Common myeloid progenitor, CD34-positive (primary cell): ENCODE results near the gene EPB41L4A.

Source experiments
- CTCF ChIA-PET: fragments of 350-600 bp; sonication (Branson Sonifier 250); formaldehyde crosslinking; loops from one replicate; lab custom pipeline; 2021; ENCODE audit warnings: antibody characterized with exemption; lab: Charles Lee
- POLR2A ChIA-PET: fragments of 350-600 bp; sonication (Branson Sonifier 250); formaldehyde crosslinking; loops from one replicate; lab custom pipeline; 2021; ENCODE audit warnings: antibody characterized with exemption; lab: Charles Lee
- DNase-seq, 3 donors: peaks; one replicate each; pipeline versions ENCODE4 v3.0.0 to v3.0.0-alpha.2; 2013
- H3K27ac ChIP-seq, 2 experiments: 1 replicate in 1 of 2; 2 replicates in 1 of 2; pipeline ENCODE4 v1.7.0; 2013; ENCODE audit warnings: inconsistent platforms in 2 of 2, low read length in 2 of 2, mild to moderate bottlenecking in 2 of 2, low read depth in 1 of 2, moderate library complexity in 1 of 2; ENCODE audit not compliant: severe bottlenecking in 2 of 2, insufficient read depth in 1 of 2, poor library complexity in 1 of 2
- H3K27me3 ChIP-seq, 5 experiments: replicated peaks in 2 of 5; 1 replicate in 3 of 5; 2 replicates in 2 of 5; pipeline versions ENCODE4 v1.6.1 to v1.7.0; 2013; ENCODE audit warnings: low read length in 4 of 5, mild to moderate bottlenecking in 2 of 5, moderate library complexity in 2 of 5, inconsistent platforms in 1 of 5; ENCODE audit not compliant: insufficient read depth in 5 of 5, control insufficient read depth in 4 of 5
- H3K36me3 ChIP-seq, 4 experiments: 1 replicate in 2 of 4; 2 replicates in 2 of 4; pipeline versions ENCODE4 v1.6.1 to v1.7.0; 2013; ENCODE audit warnings: low read length in 3 of 4, control low read depth in 1 of 4, mild to moderate bottlenecking in 1 of 4; ENCODE audit not compliant: control insufficient read depth in 4 of 4, insufficient read depth in 4 of 4
- H3K4me1 ChIP-seq, 4 experiments: 1 replicate in 3 of 4; 2 replicates in 1 of 4; pipeline versions ENCODE4 v1.6.1 to v1.7.1; 2013; ENCODE audit warnings: low read length in 3 of 4, mild to moderate bottlenecking in 3 of 4, control low read depth in 1 of 4, inconsistent platforms in 1 of 4, moderate library complexity in 1 of 4; ENCODE audit not compliant: control insufficient read depth in 4 of 4, insufficient read depth in 4 of 4; ENCODE audit errors: control extremely low read depth in 1 of 4
- H3K4me3 ChIP-seq, 7 experiments: 1 replicate in 4 of 7; 2 replicates in 3 of 7; pipeline versions ENCODE4 v1.5.1 to v1.7.0; 2013; ENCODE audit warnings: mild to moderate bottlenecking in 7 of 7, low read length in 6 of 7, moderate library complexity in 6 of 7, inconsistent platforms in 2 of 7, low read depth in 2 of 7, control low read depth in 1 of 7; ENCODE audit not compliant: insufficient read depth in 4 of 7, control insufficient read depth in 1 of 7; ENCODE audit errors: extremely low read depth in 1 of 7
- H3K9me3 ChIP-seq, 5 experiments: 1 replicate in 4 of 5; 2 replicates in 1 of 5; pipeline versions ENCODE4 v1.6.1 to v1.7.1; 2013; ENCODE audit warnings: low read length in 4 of 5, mild to moderate bottlenecking in 2 of 5, inconsistent platforms in 1 of 5, low read depth in 1 of 5, moderate library complexity in 1 of 5; ENCODE audit not compliant: control insufficient read depth in 4 of 5, insufficient read depth in 2 of 5; ENCODE audit errors: control extremely low read depth in 1 of 5
- WGBS: methylation state at CpG from one replicate; pipeline ENCODE4 v1.1.5; 2013; ENCODE audit not compliant: insufficient coverage; 5-methylcytosine and 5-hydroxymethylcytosine counted together

EPB41L4A gene

GRCh38 chr5:112304743-112305142 lies 114.3 kb downstream of the EPB41L4A start:
- Histone ChIP-seq H3K27ac (no peak overlapping the region), H3K9me3 (no peaks in the 10 kb centered on the region), H3K4me1 (no peaks in the 10 kb centered on the region), H3K4me3 (no peak overlapping the region), H3K36me3 (no peaks in the 10 kb centered on the region), H3K27me3 (peaks cover 0 to 3% (median 0%) of the 10 kb centered on the region in 5 experiments)
- ChIA-PET POLR2A (no interaction called here), CTCF (no interaction called here)
- WGBS, result 100% methylated on average over 1 of the region's 2 CpGs
- DNase-seq, result no peak

- WGBS, result 99% methylated on average over 4 of the region's 4 CpGs
- no peaks in the 10 kb centered on the region for H3K9me3 ChIP-seq
- H3K27me3 ChIP-seq, result peaks cover 0 to 3% (median 0%) of the 10 kb centered on the region in 5 experiments
- no peaks in the 10 kb centered on the region for H3K4me1 ChIP-seq
- H3K4me3 ChIP-seq, result no peak overlapping the region
- DNase-seq, result no peak
- CTCF ChIA-PET, result no interaction called here
- POLR2A ChIA-PET, result no interaction called here
- no peaks in the 10 kb centered on the region for H3K36me3 ChIP-seq
- no peak overlapping the region for H3K27ac ChIP-seq
Observed at GRCh38 chr5:112303685-112304084, 115.4 kb downstream of the EPB41L4A start.

- Histone ChIP-seq H3K4me3 (no peak overlapping the region), H3K9me3 (peaks cover 0 to 2% (median 0%) of the 10 kb centered on the region in 5 experiments), H3K27ac (no peak overlapping the region), H3K36me3 (no peaks in the 10 kb centered on the region), H3K27me3 (no peaks in the 10 kb centered on the region), H3K4me1 (no peaks in the 10 kb centered on the region)
- ChIA-PET CTCF (no interaction called here), POLR2A (no interaction called here)
- DNase-seq, result no peak
- WGBS, result no CpG with 5 or more reads among the region's 5 CpGs
Observed at GRCh38 chr5:112294126-112294525, 125.0 kb downstream of the EPB41L4A start.

DNA sequence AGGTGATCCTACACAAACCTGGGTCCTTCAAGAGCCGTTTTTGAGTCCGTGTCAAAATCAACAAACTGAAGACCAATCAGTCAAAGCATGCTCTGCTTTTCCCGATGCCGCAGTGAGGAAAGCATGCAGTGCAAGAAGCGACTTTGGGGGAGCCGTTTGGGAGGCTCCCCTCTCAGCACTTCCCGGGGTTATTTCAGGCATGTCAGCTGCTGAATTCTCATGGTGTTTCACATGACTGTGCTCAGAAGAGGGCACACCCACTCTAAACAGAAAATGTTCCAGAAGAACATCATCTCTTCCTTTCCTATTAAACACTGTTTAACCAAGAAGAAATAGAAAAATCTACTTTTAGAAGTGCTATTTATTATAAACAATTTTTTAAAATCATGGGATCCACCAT lies 125.5 kb downstream of the EPB41L4A start:
- DNase-seq, result no peak
- H3K36me3 ChIP-seq, result no peaks in the 10 kb centered on the region
- H3K9me3 ChIP-seq, result peaks cover 0 to 2% (median 0%) of the 10 kb centered on the region in 5 experiments
- no peaks in the 10 kb centered on the region for H3K4me1 ChIP-seq
- no peaks in the 10 kb centered on the region for H3K27me3 ChIP-seq
- POLR2A ChIA-PET, result no interaction called here
- CTCF ChIA-PET, result no interaction called here
- 85% methylated on average over 7 of the region's 7 CpGs for WGBS
- no peak overlapping the region for H3K27ac ChIP-seq
- no peak overlapping the region for H3K4me3 ChIP-seq

GRCh38 chr5:112290691-112291090 lies 128.4 kb downstream of the EPB41L4A start:
- Histone ChIP-seq H3K4me1 (no peaks in the 10 kb centered on the region), H3K9me3 (no peaks in the 10 kb centered on the region), H3K27ac (no peak overlapping the region), H3K4me3 (no peak overlapping the region), H3K27me3 (no peaks in the 10 kb centered on the region), H3K36me3 (no peaks in the 10 kb centered on the region)
- ChIA-PET POLR2A (no interaction called here), CTCF (no interaction called here)
- no peak for DNase-seq

DNA sequence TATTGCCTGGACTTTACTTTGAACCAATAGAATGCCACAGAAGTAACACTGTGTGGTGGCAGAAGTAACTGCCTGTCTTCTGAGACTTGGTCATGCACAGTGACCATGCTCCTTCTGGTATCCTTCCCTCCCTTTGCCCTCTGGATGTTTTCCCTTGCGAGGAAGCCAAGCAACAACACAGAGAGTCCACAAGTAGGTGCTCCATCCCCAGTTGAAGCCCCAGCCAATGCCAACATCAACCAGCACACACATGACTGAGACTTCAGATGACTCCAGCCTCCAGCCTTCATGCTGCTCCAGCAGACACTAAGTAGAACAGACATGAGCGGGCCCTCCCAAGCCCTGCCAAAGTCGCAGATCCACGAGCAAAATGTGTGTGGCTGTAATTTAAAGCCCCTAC lies 129.6 kb downstream of the EPB41L4A start:
- Histone ChIP-seq H3K36me3 (no peaks in the 10 kb centered on the region), H3K4me1 (no peaks in the 10 kb centered on the region), H3K27ac (no peak overlapping the region), H3K4me3 (no peak overlapping the region), H3K27me3 (no peaks in the 10 kb centered on the region), H3K9me3 (no peaks in the 10 kb centered on the region)
- WGBS, result 58% methylated on average over 4 of the region's 4 CpGs
- DNase-seq, result no peak
- ChIA-PET CTCF (no interaction called here), POLR2A (no interaction called here)

- CTCF ChIA-PET, result no interaction called here
Observed at GRCh38 chr5:112283943-112284929, 134.8 kb downstream of the EPB41L4A start.

More at GRCh38 chr5:112283943-112284929, 134.8 kb downstream of the EPB41L4A start:
- POLR2A ChIA-PET, result no interaction called here
- H3K4me3 ChIP-seq, result no peak overlapping the region
- no peaks in the 10 kb centered on the region for H3K9me3 ChIP-seq
- no peaks in the 10 kb centered on the region for H3K36me3 ChIP-seq
- H3K27ac ChIP-seq, result no peak overlapping the region
- no peaks in the 10 kb centered on the region for H3K4me1 ChIP-seq
- WGBS, result 98% methylated on average over 4 of the region's 5 CpGs
- no peaks in the 10 kb centered on the region for H3K27me3 ChIP-seq
- no peak for DNase-seq
